Stomach (tissue), 9 donors: ENCODE data around the gene BMP3. TPM values are rescaled to one million over a fixed set of nuclear protein-coding genes. Genes with fewer than 3 reads are reported as not detected.
A peak's percentile ranks its signal among the peaks of the same experiment; 100 is the strongest.

ENCODE experiments used
- DNase-seq, 2 donors: peaks; one replicate each; pipeline versions ENCODE4 v3.0.0 to v3.0.0-alpha.2; 2013 to 2019
- H3K27ac ChIP-seq, 5 donors: fragments of 200-600 bp in 4 of 5; sonication (generic) in 4 of 5; one replicate each; pipeline ENCODE4 v1.5.1; 2013 to 2019; ENCODE audit warnings: mild to moderate bottlenecking in 1 of 5, moderate library complexity in 1 of 5
- H3K27me3 ChIP-seq, 3 donors: fragments of 200-600 bp; sonication (generic); one replicate each; pipeline ENCODE4 v1.5.1; 2017 to 2019; ENCODE audit warnings: mixed run types in 1 of 3
- H3K36me3 ChIP-seq, 4 donors: fragments of 200-600 bp; sonication (generic); 1 replicate in 3 of 4; 2 replicates in 1 of 4; pipeline ENCODE4 v1.5.1; 2016 to 2019
- H3K4me1 ChIP-seq, 4 donors: fragments of 200-600 bp; sonication (generic); one replicate each; pipeline ENCODE4 v1.5.1; 2016 to 2019
- H3K4me3 ChIP-seq, 4 donors: fragments of 200-600 bp; sonication (generic) in 3 of 4; one replicate each; pipeline ENCODE4 v1.5.1; 2016 to 2019; ENCODE audit warnings: mild to moderate bottlenecking in 1 of 4
- H3K9me3 ChIP-seq, 4 donors: fragments of 200-600 bp; sonication (generic); one replicate each; pipeline ENCODE4 v1.5.1; 2016 to 2019
- CTCF ChIP-seq, 7 experiments: fragments of 450-650 bp in 4 of 7; fragments of 200-600 bp in 3 of 7; sonication (generic) in 3 of 7; IDR thresholded peaks; one replicate each; pipeline ENCODE4 v1.5.1; 2016 to 2019; ENCODE audit warnings: antibody characterized with exemption in 7 of 7, control low read depth in 2 of 7, mild to moderate bottlenecking in 1 of 7
- EP300 ChIP-seq: sonication (generic); formaldehyde crosslinking; IDR thresholded peaks from one replicate; pipeline ENCODE4 v1.6.1; 2017; ENCODE audit warnings: antibody characterized with exemption
- POLR2A ChIP-seq, 4 donors: fragments of 450-650 bp; IDR thresholded peaks; one replicate each; pipeline ENCODE4 v1.6.1; 2016; ENCODE audit warnings: antibody characterized with exemption in 4 of 4, control low read depth in 2 of 4, mild to moderate bottlenecking in 1 of 4, moderate library complexity in 1 of 4
- POLR2AphosphoS5 ChIP-seq, 3 donors: sonication (generic); formaldehyde crosslinking; IDR thresholded peaks; one replicate each; pipeline ENCODE4 v1.6.1; 2016; ENCODE audit warnings: antibody characterized with exemption in 3 of 3
- WGBS, 5 donors: extraction: QIAGEN DNeasy Blood & Tissue Kit in 3 of 5; methylation state at CpG; one replicate each; pipeline versions ENCODE4 v1.1.5 to v1.1.7; 2013 to 2018; 5-methylcytosine and 5-hydroxymethylcytosine counted together
- intact Hi-C: fragments of 100-400 bp; cut with DNase I; formaldehyde crosslinking; loops from one replicate; pipeline ENCODE4 v1.15.1; 2023; ENCODE audit warnings: low total_unique reads
- polyA plus RNA-seq, 3 donors: library from polyadenylated mRNA; stranded (reverse); fragments of 200-250 nt; gene quantifications; one replicate each; pipeline ENCODE4 v1.2.3, GENCODE V29; 2013
- total RNA-seq, 5 donors: library from RNA; depleted of rRNA; stranded (reverse); fragments of >200 nt; gene quantifications; one replicate each; pipeline versions ENCODE4 v1.1.0 to v1.2.3, GENCODE V29; 2014 to 2016
- donor health status: healthy with polysubstance abuse.
- donor health status: Bipolar disorder and iron deficiency.
- donor health status: healthy.

BMP3 gene
- total and polyA plus RNA-seq, 8 donors, result 0.15 to 36.9 (median 2.3) TPM; not detected in 1

GRCh38 chr4:81019006-81019405 lies 11.5 kb upstream of the BMP3 start:
- WGBS, 5 donors, result 65 to 90% (median 84%) methylated on average over 1 of the region's 1 CpG
- DNase-seq, result no peak
- H3K27me3 ChIP-seq, result peaks cover 0 to 7% (median 0%) of the 10 kb centered on the region in 3 donors
- H3K36me3 ChIP-seq, result no peaks in the 10 kb centered on the region
- no peak overlapping the region for H3K4me3 ChIP-seq
- H3K27ac ChIP-seq, result no peak overlapping the region
- H3K4me1 ChIP-seq, result peaks cover 0 to 14% (median 3%) of the 10 kb centered on the region in 4 donors
- TF ChIP-seq POLR2A (IDR thresholded peaks at IDR 0.05), result no peak
- TF ChIP-seq EP300, result no peak
- no peak for TF ChIP-seq CTCF (IDR thresholded peaks at IDR 0.05)
- TF ChIP-seq POLR2AphosphoS5 (IDR thresholded peaks at IDR 0.05), result no peak
- H3K9me3 ChIP-seq, result no peaks in the 10 kb centered on the region
- intact Hi-C loops, result no loop called here

- DNase-seq, result peak in 1 of 2 donors; percentile 78
- no peak for TF ChIP-seq POLR2A (IDR thresholded peaks at IDR 0.05)
- no peak for TF ChIP-seq POLR2AphosphoS5 (IDR thresholded peaks at IDR 0.05)
- TF ChIP-seq EP300, result no peak
- no peak for TF ChIP-seq CTCF (IDR thresholded peaks at IDR 0.05)
Measured at GRCh38 chr4:81021142-81021944, 9.2 kb upstream of the BMP3 start.

GRCh38 chr4:81021981-81022380 lies 8.5 kb upstream of the BMP3 start:
- 21 to 50% (median 38%) methylated on average over 1 of the region's 1 CpG for WGBS, 5 donors

More at GRCh38 chr4:81021142-81021944, 9.2 kb upstream of the BMP3 start:
- H3K27ac ChIP-seq, result no peak overlapping the region
- no peaks in the 10 kb centered on the region for H3K36me3 ChIP-seq
- H3K27me3 ChIP-seq, result peaks cover 0 to 15% (median 0%) of the 10 kb centered on the region in 3 donors
- intact Hi-C loops, result no loop called here
- WGBS, 5 donors, result 8 to 29% (median 18%) methylated on average over 5 of the region's 5 CpGs
- no peaks in the 10 kb centered on the region for H3K9me3 ChIP-seq
- no peak overlapping the region for H3K4me3 ChIP-seq
- peaks cover 0 to 14% (median 3%) of the 10 kb centered on the region in 4 donors for H3K4me1 ChIP-seq

GRCh38 chr4:81023484-81023883 lies 7.0 kb upstream of the BMP3 start:
- Histone ChIP-seq H3K9me3 (no peaks in the 10 kb centered on the region), H3K27ac (no peak overlapping the region), H3K36me3 (no peaks in the 10 kb centered on the region), H3K4me3 (no peak overlapping the region), H3K27me3 (peaks cover 0 to 30% (median 10%) of the 10 kb centered on the region in 3 donors), H3K4me1 (peaks cover 0 to 14% (median 3%) of the 10 kb centered on the region in 4 donors)
- no peak for DNase-seq
- TF ChIP-seq EP300 (no peak), CTCF (IDR thresholded peaks at IDR 0.05) (no peak), POLR2AphosphoS5 (IDR thresholded peaks at IDR 0.05) (no peak), POLR2A (IDR thresholded peaks at IDR 0.05) (no peak)
- intact Hi-C loops, result no loop called here

More at GRCh38 chr4:81021981-81022380, 8.5 kb upstream of the BMP3 start:
- DNase-seq, result no peak
- TF ChIP-seq POLR2A (IDR thresholded peaks at IDR 0.05), result no peak
- no peak for TF ChIP-seq CTCF (IDR thresholded peaks at IDR 0.05)
- TF ChIP-seq POLR2AphosphoS5 (IDR thresholded peaks at IDR 0.05), result no peak
- TF ChIP-seq EP300, result no peak
- Histone ChIP-seq H3K9me3 (no peaks in the 10 kb centered on the region), H3K27ac (no peak overlapping the region), H3K36me3 (no peaks in the 10 kb centered on the region), H3K4me3 (no peak overlapping the region), H3K4me1 (peaks cover 0 to 14% (median 3%) of the 10 kb centered on the region in 4 donors), H3K27me3 (peaks cover 0 to 18% (median 3%) of the 10 kb centered on the region in 3 donors)
- intact Hi-C loops, result no loop called here
